Cerebellar nuclear complex (tissue), 1 donor: ENCODE data around the gene ENDOG.
"Not testable (repeated sequence)": the region's sequence is repeated elsewhere in the genome, so short reads cannot be mapped to it uniquely, and the experiment has no call there.

ENCODE experiments used
- DNase-seq, 2 experiments: peaks; one replicate each; lab custom pipeline; 2025; lab: John Stamatoyannopoulos, UW

Gene ENDOG

GRCh38 chr9:128828719-128829452, 10.6 kb downstream of the ENDOG start:
- no peak for DNase-seq

GRCh38 chr9:128829477-128830251, 11.4 kb downstream of the ENDOG start, which contains the start of gene SPOUT1:
Gene SPOUT1, minus strand, starts transcription at chr9:128829794. Its CDS starts 14 bp downstream, at chr9:128829780.
- DNase-seq, result peak; percentile 56 to 83

GRCh38 chr9:128833696-128834095, 15.4 kb downstream of the ENDOG start:
- no peak for DNase-seq

- no peak for DNase-seq
Measured at GRCh38 chr9:128835246-128836210, 17.2 kb downstream of the ENDOG start.

GRCh38 chr9:128836509-128837145, 18.3 kb downstream of the ENDOG start:
- DNase-seq, result no peak

- no peak for DNase-seq
Measured at GRCh38 chr9:128838338-128838737, 20.0 kb downstream of the ENDOG start.

GRCh38 chr9:128840524-128840923, 22.2 kb downstream of the ENDOG start:
- no peak for DNase-seq

GRCh38 chr9:128841694-128842492, 23.6 kb downstream of the ENDOG start:
- DNase-seq, result no peak

GRCh38 chr9:128843171-128843570, 24.9 kb downstream of the ENDOG start:
- DNase-seq, result not testable (repeated sequence)

- DNase-seq, result no peak
Measured at GRCh38 chr9:128845186-128845931, 27.1 kb downstream of the ENDOG start.

GRCh38 chr9:128846680-128847030, 28.4 kb downstream of the ENDOG start:
- DNase-seq, result no peak

- no peak for DNase-seq
Measured at GRCh38 chr9:128847803-128848202, 29.5 kb downstream of the ENDOG start.

GRCh38 chr9:128851024-128851423, 32.7 kb downstream of the ENDOG start:
- not testable (repeated sequence) for DNase-seq

GRCh38 chr9:128851779-128852600, 33.7 kb downstream of the ENDOG start:
- DNase-seq, result not testable (repeated sequence)

- DNase-seq, result not testable (repeated sequence)
Measured at GRCh38 chr9:128852646-128853045, 34.3 kb downstream of the ENDOG start.

GRCh38 chr9:128854454-128854853, 36.2 kb downstream of the ENDOG start:
- not testable (repeated sequence) for DNase-seq

GRCh38 chr9:128858476-128858875, 40.2 kb downstream of the ENDOG start:
- DNase-seq, result not testable (repeated sequence)

GRCh38 chr9:128860937-128861336, 42.6 kb downstream of the ENDOG start:
- DNase-seq, result no peak

GRCh38 chr9:128861501-128861900, 43.2 kb downstream of the ENDOG start:
- DNase-seq, result no peak
